Activated naive CD8-positive, alpha-beta T cell treated with anti-CD3 and anti-CD28 coated beads, Interleukin-2, amount 50 U/mL, for 24 hours (primary cell): ENCODE measurements around the gene ZCCHC17.

Experiments
- ATAC-seq: fragments of 150-1000 bp; cut with Tn5 transposase; one replicate; pipeline ENCODE4 v1.10.0; 2021
- DNase-seq: peaks from one replicate; pipeline ENCODE4 v3.0.0; 2021
- H3K27ac Mint-ChIP-seq: one replicate; pipeline ENCODE4 v1.8.0; 2021; ENCODE audit warnings: mild to moderate bottlenecking, mixed read lengths
- H3K27me3 Mint-ChIP-seq: one replicate; pipeline ENCODE4 v1.8.0; 2021; ENCODE audit warnings: mixed read lengths
- H3K36me3 Mint-ChIP-seq: one replicate; pipeline ENCODE4 v1.8.0; 2021; ENCODE audit warnings: low read depth, mixed read lengths
- H3K4me1 Mint-ChIP-seq: one replicate; pipeline ENCODE4 v1.8.0; 2021; ENCODE audit warnings: mixed read lengths
- H3K4me3 Mint-ChIP-seq: one replicate; pipeline ENCODE4 v1.8.0; 2021; ENCODE audit warnings: mild to moderate bottlenecking, moderate library complexity, mixed read lengths
- H3K9me3 Mint-ChIP-seq: one replicate; pipeline ENCODE4 v1.8.0; 2021; ENCODE audit warnings: mixed read lengths

Gene ZCCHC17

DNA sequence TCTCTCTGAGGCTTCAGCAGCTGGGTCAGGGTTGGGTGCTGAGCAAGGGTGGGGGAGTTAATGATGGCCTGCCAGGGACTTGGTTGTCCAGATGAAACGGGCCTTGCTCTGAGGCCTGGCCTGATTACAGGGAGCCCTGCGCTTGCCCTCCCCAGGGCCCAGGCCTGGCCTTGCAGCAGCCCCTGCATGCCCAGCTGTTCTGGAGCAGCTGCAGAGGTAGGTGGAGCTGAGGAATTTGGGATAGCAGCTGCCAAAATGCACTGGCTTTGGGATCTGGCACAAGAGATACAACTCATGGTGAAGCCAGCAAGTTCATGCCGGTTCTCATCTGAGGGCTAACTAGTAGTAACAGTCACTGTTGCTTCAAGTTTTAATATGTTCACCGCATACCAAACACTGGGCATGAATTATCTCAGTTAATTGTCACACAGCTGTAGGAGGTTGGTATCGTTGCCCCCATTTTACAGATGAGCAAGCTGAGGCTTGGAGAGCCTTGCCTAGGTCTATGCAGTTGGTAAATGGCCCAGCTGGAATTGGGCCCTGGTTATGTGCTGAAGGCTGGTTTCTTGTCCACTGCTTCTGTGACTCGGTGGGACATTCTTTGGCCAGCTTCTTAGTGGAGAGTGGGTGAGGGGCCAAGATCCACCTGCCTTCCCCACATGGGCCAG, 108.9 kb downstream of the ZCCHC17 start:
- Mint-ChIP-seq H3K9me3 (no peaks in the 10 kb centered on the region), H3K27ac (no peak overlapping the region), H3K36me3 (no peaks in the 10 kb centered on the region), H3K4me3 (no peak overlapping the region), H3K27me3 (peaks cover 9% of the 10 kb centered on the region), H3K4me1 (no peaks in the 10 kb centered on the region)
- DNase-seq (no peak), ATAC-seq (no peak)

DNA sequence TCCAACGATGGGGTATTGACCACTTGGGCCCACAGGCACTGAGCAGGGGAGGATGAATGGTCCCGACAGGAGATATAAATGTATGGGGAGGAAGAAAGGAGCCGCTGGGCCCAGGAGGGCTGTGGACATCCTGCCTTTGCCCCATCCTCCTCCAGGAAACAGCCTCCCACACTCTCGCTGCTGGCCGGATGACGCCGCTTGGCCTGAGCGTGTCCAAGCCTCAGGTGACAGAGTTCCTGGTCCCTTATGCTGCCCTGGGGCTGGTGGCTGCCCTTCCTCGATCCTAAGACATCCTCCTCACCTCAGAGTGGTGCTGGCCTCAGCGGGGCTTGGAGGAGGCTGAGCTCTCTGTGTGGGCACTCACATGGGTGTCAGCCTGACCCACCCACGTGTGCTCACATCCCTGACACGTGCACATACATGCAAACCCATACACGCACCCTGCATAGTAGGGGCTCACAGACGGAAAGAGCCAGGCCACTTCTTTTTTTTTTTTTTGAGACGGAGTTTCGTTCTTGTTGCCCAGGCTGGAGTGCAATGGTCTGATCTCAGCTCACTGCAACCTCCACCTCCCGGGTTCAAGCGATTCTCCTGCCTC, 110.3 kb downstream of the ZCCHC17 start:
- Mint-ChIP-seq H3K4me1 (no peaks in the 10 kb centered on the region), H3K9me3 (no peaks in the 10 kb centered on the region), H3K27ac (no peak overlapping the region), H3K27me3 (peaks cover 21% of the 10 kb centered on the region), H3K4me3 (no peak overlapping the region), H3K36me3 (no peaks in the 10 kb centered on the region)
- no peak for ATAC-seq
- DNase-seq: no peak

DNA sequence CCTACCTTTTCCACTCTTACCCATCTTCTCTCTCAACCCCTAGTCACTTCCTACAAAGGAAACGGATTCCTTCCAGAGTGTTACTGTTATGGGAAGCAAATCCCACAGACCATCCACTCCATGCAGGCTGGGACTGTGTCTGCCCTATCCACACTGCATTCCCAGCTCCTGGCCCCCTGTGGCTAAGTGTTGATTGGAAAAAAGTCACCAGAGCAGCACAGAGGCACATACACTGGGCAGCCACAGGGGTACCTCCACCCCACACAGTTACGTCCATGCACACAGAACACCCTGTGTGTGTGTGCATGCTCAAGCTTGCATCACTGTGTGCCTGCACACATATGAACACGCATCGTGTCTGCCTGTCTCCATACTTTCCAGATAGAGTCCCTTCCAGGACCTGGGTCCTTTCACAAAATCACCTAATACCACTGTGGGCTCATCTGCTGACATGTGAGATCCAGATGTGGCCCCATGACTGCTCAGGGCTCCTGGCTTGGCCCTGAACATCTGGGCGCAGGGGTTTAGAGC, 112.0 kb downstream of the ZCCHC17 start:
- H3K36me3 Mint-ChIP-seq: no peaks in the 10 kb centered on the region
- peaks cover 3% of the 10 kb centered on the region for H3K4me1 Mint-ChIP-seq
- no peaks in the 10 kb centered on the region for H3K9me3 Mint-ChIP-seq
- no peak overlapping the region for H3K4me3 Mint-ChIP-seq
- DNase-seq: no peak
- peaks cover 31% of the 10 kb centered on the region for H3K27me3 Mint-ChIP-seq
- no peak overlapping the region for H3K27ac Mint-ChIP-seq
- no peak for ATAC-seq

- Mint-ChIP-seq H3K36me3 (no peaks in the 10 kb centered on the region), H3K27ac (no peak overlapping the region)
- ATAC-seq: no peak
These were observed 113.4 kb downstream of the ZCCHC17 start for GRCh38 chr1:31409946-31410858.

GRCh38 chr1:31410871-31411270, 114.0 kb downstream of the ZCCHC17 start:
- H3K36me3 Mint-ChIP-seq: no peaks in the 10 kb centered on the region
- H3K9me3 Mint-ChIP-seq: no peaks in the 10 kb centered on the region
- DNase-seq (no peak), ATAC-seq (no peak)
- H3K27ac Mint-ChIP-seq: no peak overlapping the region
- H3K4me3 Mint-ChIP-seq: no peak overlapping the region
- H3K27me3 Mint-ChIP-seq: peaks cover 50% of the 10 kb centered on the region
- H3K4me1 Mint-ChIP-seq: peaks cover 4% of the 10 kb centered on the region

More at GRCh38 chr1:31409946-31410858, 113.4 kb downstream of the ZCCHC17 start:
- peaks cover 4% of the 10 kb centered on the region for H3K4me1 Mint-ChIP-seq
- no peak overlapping the region for H3K4me3 Mint-ChIP-seq
- peaks cover 43% of the 10 kb centered on the region for H3K27me3 Mint-ChIP-seq
- no peak for DNase-seq
- no peaks in the 10 kb centered on the region for H3K9me3 Mint-ChIP-seq

DNA sequence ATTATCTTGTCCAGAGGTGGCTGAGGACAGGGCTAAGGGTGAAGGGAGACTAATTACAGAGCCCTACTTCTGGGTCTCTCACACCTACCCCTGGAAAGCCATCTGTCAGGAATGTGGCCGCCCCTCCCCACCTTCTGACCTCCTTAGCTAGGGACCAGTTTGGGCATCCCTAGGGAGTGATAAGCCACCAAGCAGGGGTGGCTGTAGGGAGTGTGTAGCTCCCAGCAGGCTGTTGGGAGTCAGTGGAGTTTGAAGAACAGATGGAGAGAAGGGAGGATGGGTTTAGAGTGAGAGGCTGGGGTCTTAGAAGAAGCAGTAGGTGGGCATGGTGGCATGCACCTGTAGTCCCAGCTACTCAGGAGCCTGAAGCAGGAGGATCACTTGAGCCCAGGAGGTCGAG, 115.4 kb downstream of the ZCCHC17 start:
- no peaks in the 10 kb centered on the region for H3K36me3 Mint-ChIP-seq
- no peak overlapping the region for H3K27ac Mint-ChIP-seq
- DNase-seq (no peak), ATAC-seq (no peak)
- peak overlapping the region; percentile 61 for H3K4me3 Mint-ChIP-seq
- peaks cover 55% of the 10 kb centered on the region for H3K27me3 Mint-ChIP-seq
- no peaks in the 10 kb centered on the region for H3K9me3 Mint-ChIP-seq
- peaks cover 4% of the 10 kb centered on the region for H3K4me1 Mint-ChIP-seq

GRCh38 chr1:31412732-31413404, 116.0 kb downstream of the ZCCHC17 start, which contains the start of gene SERINC2:
Gene SERINC2, plus strand, starts transcription at chr1:31413213. Its CDS starts 53 bp downstream, at chr1:31413266.
- Mint-ChIP-seq H3K4me3 (peak within 1 kb of the TSS; percentile 80), H3K9me3 (no peaks in the 10 kb centered on the region), H3K27ac (no peak within 1 kb of the TSS), H3K36me3 (no peaks in the 10 kb centered on the region), H3K27me3 (peaks cover 59% of the 10 kb centered on the region), H3K4me1 (peaks cover 4% of the 10 kb centered on the region)
- peak; percentile 31 for ATAC-seq
- peak; percentile 7 for DNase-seq

- no peaks in the 10 kb centered on the region for H3K36me3 Mint-ChIP-seq
- peak; percentile 30 for ATAC-seq
- no peaks in the 10 kb centered on the region for H3K9me3 Mint-ChIP-seq
- peaks cover 59% of the 10 kb centered on the region for H3K27me3 Mint-ChIP-seq
- peaks cover 4% of the 10 kb centered on the region for H3K4me1 Mint-ChIP-seq
- DNase-seq: peak; percentile 19
- H3K27ac Mint-ChIP-seq: no peak overlapping the region
- H3K4me3 Mint-ChIP-seq: peak overlapping the region; percentile 80
These were observed 116.7 kb downstream of the ZCCHC17 start for GRCh38 chr1:31413405-31414001.
